HepG2 (cell line): Measurements from ENCODE around the gene KCNQ1OT1. TPM values are rescaled to one million over a fixed set of nuclear protein-coding genes. Genes with fewer than 3 reads are reported as not detected.

ENCODE experiments used
- RBM39 ChIP-seq: fragments of 200-400 bp; formaldehyde crosslinking; IDR thresholded peaks from one replicate; pipeline ENCODE4 v1.6.1; 2018; ENCODE audit warnings: antibody characterized with exemption, mild to moderate bottlenecking, low read depth, low read length; ENCODE audit not compliant: poor library complexity, severe bottlenecking
- ZNF407 ChIP-seq: sonication (generic); formaldehyde crosslinking; IDR thresholded peaks from one replicate; pipeline ENCODE4 v1.5.1; 2020; ENCODE audit warnings: mild to moderate bottlenecking, missing genetic modification reagents; ENCODE audit errors: not compliant biosample characterization
- ZNF430 ChIP-seq: sonication (generic); formaldehyde crosslinking; IDR thresholded peaks from 2 replicates; pipeline ENCODE4 v1.9.0; 2021; ENCODE audit warnings: mild to moderate bottlenecking, missing genetic modification reagents
- polyA plus RNA-seq, 8 experiments: library from polyadenylated mRNA; depleted of rRNA in 3 of 8; stranded (reverse) in 7 of 8; unstranded in 1 of 8; fragments of >200 nt; fragmentation: Illumina TruSeq in 4 of 8; extraction: Trizol in 4 of 8; gene quantifications; 2 replicates each; pipeline versions ENCODE4 v1.2.1 to v1.2.3, GENCODE V29; 2011 to 2016; ENCODE audit warnings: low read depth in 4 of 8, missing spikeins in 1 of 8, mixed read lengths in 1 of 8; ENCODE audit not compliant: insufficient read depth in 1 of 8
- total RNA-seq, 5 experiments: library from RNA; depleted of rRNA; stranded (reverse); fragments of >200 nt; fragmentation: Illumina TruSeq; extraction: Trizol; gene quantifications; 2 replicates each; pipeline ENCODE4 v1.2.3, GENCODE V29; 2016; ENCODE audit warnings: low read depth in 1 of 5

Gene KCNQ1OT1
- total and polyA plus RNA-seq, 2 of the 13 experiments (the other 11 are each of a cell fraction or from before 2014, with no cell fraction given) = 1.3 to 18.9 TPM

DNA sequence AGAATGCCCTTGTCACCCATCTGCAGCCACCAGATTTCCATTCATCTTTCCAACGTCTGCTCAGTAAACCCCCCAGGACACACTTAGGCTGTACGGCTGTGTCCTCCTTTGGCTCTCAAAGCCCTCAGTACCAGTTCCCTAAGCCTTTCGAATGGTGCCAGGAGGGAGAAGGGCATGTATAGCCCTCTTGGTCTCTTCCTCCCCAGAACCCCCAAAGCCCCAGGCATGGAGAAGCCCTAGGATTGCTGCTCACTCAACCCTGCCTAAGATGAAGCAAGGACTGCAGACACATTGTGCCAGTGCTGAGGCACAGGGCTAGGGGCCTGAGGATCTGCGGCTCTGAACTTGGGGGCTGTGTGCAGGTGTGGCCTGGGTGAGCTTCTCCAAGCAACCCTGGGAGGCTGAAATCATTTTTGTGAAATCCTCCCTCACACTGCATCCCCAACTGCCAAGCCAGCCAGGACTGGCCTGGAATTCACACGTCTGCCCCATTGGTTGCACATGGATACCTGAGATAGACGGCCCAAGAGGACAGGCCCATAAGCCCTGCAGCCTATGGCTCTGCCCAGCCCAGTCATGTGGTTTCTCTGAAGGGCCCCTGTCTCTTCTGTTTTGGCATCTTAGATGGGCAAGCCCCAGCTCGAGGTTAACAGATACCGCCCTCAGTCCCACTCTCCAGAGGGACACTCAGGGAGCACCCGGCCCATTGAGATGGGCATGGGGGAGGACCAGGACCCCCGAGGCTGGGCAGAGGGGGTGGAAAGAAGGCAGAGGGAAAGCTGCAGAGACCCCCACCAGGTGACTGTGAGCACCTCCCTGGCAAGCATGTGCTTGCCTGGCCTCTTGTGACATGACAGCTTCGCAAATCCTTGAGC, 34.0 kb downstream of the KCNQ1OT1 start (continued):
- TF ChIP-seq ZNF407 (CRISPR knock-in tag) (no peak), ZNF430 (no peak), RBM39 (peak; percentile 17)
